Osteocyte (in vitro differentiated cells): ENCODE results near the gene THBS2. TPM values are rescaled to one million over a fixed set of nuclear protein-coding genes. Genes with fewer than 3 reads are reported as not detected.
"Not testable (repeated sequence)": the region's sequence is repeated elsewhere in the genome, so short reads cannot be mapped to it uniquely, and the experiment has no call there.

Experiments
- DNase-seq: peaks from one replicate; pipeline ENCODE4 v3.0.0; 2021; ENCODE audit warnings: mixed read lengths; ENCODE audit not compliant: unreplicated experiment; ENCODE audit errors: extremely low spot score
- H3K27ac Mint-ChIP-seq: one replicate; pipeline ENCODE4 v1.8.0; 2021; ENCODE audit warnings: mild to moderate bottlenecking, mixed read lengths; ENCODE audit not compliant: unreplicated experiment
- H3K27me3 Mint-ChIP-seq: one replicate; pipeline ENCODE4 v1.8.0; 2021; ENCODE audit warnings: mixed read lengths; ENCODE audit not compliant: unreplicated experiment
- H3K36me3 Mint-ChIP-seq: one replicate; pipeline ENCODE4 v1.8.0; 2021; ENCODE audit warnings: mixed read lengths; ENCODE audit not compliant: unreplicated experiment
- H3K4me1 Mint-ChIP-seq: one replicate; pipeline ENCODE4 v1.8.0; 2021; ENCODE audit warnings: mixed read lengths; ENCODE audit not compliant: unreplicated experiment
- H3K4me3 Mint-ChIP-seq: one replicate; pipeline ENCODE4 v1.8.0; 2021; ENCODE audit warnings: mild to moderate bottlenecking, moderate library complexity, mixed read lengths; ENCODE audit not compliant: unreplicated experiment
- H3K9me3 Mint-ChIP-seq: one replicate; pipeline ENCODE4 v1.8.0; 2021; ENCODE audit warnings: mixed read lengths; ENCODE audit not compliant: unreplicated experiment
- total RNA-seq: library from RNA; stranded (reverse); gene quantifications from 2 replicates; pipeline ENCODE4 v1.2.1, GENCODE V29; 2021
- TF ChIP-seq, protein P1 (sequence below): fragments of 200-600 bp; sonication (generic); IDR thresholded peaks from 2 replicates; pipeline ENCODE4 v1.5.0; 2021; ENCODE audit warnings: antibody characterized with exemption, mild to moderate bottlenecking, moderate library complexity

Gene THBS2
- total RNA-seq, 1 donor from 2014 or later, result 650 TPM

DNA sequence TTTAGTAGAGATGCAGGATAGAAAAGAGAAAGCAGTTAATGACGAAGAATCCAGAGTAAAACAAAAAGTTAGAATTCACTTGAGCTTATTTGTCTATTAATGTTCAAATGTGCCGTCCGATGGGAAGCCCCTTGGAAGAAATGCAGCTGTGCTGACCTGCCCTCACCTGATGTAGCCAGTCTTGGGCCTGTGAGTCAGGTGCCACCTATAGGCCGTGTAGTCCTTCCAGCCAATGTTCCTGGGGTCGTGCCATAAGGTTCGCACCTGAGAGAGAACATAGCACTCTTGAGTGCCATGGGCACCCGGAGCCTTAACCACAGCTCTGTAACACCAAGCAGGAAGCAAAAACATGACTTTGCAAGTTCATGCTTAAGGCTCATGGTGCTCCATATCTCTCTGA is 32.4 kb downstream of the THBS2 start:
- Mint-ChIP-seq H3K27ac (peak overlapping the region; percentile 44), H3K27me3 (no peaks in the 10 kb centered on the region), H3K4me3 (no peak overlapping the region), H3K9me3 (no peaks in the 10 kb centered on the region), H3K4me1 (peaks cover 4% of the 10 kb centered on the region), H3K36me3 (peaks cover 77% of the 10 kb centered on the region)
- DNase-seq, result peak; percentile 53
- TF ChIP-seq, protein P1, sequence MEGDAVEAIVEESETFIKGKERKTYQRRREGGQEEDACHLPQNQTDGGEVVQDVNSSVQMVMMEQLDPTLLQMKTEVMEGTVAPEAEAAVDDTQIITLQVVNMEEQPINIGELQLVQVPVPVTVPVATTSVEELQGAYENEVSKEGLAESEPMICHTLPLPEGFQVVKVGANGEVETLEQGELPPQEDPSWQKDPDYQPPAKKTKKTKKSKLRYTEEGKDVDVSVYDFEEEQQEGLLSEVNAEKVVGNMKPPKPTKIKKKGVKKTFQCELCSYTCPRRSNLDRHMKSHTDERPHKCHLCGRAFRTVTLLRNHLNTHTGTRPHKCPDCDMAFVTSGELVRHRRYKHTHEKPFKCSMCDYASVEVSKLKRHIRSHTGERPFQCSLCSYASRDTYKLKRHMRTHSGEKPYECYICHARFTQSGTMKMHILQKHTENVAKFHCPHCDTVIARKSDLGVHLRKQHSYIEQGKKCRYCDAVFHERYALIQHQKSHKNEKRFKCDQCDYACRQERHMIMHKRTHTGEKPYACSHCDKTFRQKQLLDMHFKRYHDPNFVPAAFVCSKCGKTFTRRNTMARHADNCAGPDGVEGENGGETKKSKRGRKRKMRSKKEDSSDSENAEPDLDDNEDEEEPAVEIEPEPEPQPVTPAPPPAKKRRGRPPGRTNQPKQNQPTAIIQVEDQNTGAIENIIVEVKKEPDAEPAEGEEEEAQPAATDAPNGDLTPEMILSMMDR, result no peak

DNA sequence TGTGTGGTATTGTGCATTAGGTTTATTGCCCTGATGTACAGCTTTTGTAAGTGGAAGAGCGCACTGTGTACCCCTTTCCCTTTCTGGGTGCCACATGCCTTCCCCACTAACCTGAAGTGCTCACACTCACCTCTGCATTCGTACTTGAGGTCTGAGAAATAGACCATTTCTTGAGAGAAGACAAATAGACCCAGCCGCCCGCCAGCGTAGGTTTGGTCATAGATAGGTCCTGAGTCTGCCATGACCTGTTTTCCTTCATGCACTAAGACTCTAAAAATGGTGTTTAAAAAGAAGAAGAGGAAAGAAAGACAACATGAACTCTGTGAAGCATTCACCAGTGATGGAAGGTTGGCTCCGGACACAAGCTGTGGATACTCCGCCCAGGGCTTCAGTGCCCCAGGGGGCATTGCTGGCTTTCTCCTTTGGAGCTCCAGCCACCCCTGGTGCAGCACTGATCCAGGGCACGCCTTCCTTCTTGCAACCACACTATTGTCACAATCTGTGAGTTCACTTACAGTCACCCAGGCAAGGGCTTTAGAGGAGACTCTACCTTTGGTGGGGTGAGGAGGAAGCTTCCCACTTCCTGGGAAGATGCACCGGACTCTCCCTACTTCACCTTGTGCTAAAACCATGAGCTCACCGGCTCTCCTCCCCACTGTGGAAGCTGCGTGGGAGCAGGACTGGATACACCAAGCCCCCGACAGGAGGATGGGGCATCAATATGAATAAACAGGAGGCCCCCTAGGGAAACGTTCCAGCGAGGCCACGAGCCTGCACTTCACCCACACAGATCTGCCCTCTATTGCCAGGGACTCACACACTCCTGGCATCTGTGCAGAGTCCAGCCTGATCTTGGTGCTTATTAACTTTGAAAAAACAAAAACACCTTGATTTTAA is 33.3 kb downstream of the THBS2 start:
- H3K27me3 Mint-ChIP-seq, result no peaks in the 10 kb centered on the region
- peaks cover 74% of the 10 kb centered on the region for H3K36me3 Mint-ChIP-seq
- H3K4me1 Mint-ChIP-seq, result peaks cover 12% of the 10 kb centered on the region
- DNase-seq, result peak; percentile 73
- no peak overlapping the region for H3K4me3 Mint-ChIP-seq
- TF ChIP-seq, protein P1, result no peak
- peak overlapping the region; percentile 31 for H3K27ac Mint-ChIP-seq
- H3K9me3 Mint-ChIP-seq, result no peaks in the 10 kb centered on the region

DNA sequence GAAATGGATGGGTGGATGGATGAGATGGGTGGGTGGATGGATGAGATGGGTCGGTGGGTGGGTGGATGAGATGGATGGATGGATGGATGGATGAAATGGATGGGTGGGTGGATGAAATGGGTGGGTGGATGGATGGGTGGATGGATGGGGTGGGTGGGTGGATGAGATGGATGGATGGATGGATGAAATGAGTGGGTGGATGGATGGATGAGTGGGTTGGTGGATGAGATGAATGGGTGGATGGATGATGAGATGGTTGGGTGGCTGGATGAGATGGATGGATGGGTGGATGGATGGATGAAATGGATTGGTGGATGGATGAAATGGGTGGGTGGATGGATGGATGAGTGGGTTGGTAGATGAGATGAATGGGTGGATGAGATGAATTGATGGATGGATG is 35.7 kb downstream of the THBS2 start:
- Mint-ChIP-seq H3K4me1 (peaks cover 29% of the 10 kb centered on the region), H3K27ac (no peak overlapping the region), H3K4me3 (no peak overlapping the region), H3K27me3 (no peaks in the 10 kb centered on the region), H3K9me3 (no peaks in the 10 kb centered on the region), H3K36me3 (peaks cover 63% of the 10 kb centered on the region)
- no peak for DNase-seq
- TF ChIP-seq, protein P1, result no peak

DNA sequence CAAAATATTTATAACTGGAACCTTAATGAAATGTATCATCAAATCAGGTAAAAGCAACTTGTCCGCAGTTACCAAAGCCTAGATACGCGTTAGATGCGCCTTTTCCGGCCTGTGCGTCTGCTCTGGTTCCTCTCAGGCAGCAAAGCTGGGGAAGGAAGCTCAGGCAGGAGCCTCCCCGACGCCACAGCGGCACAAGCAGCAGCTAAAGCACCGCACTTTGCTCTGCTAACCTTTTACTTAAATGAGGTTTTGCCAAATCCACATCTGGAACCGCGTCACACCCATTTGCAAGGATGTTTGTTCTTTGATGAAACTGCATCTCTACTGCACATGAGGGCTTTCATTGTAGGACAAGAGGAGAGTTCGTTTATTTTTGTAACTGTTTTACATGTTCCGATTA is 36.8 kb downstream of the THBS2 start:
- TF ChIP-seq, protein P1, result no peak
- Mint-ChIP-seq H3K27ac (no peak overlapping the region), H3K36me3 (peaks cover 61% of the 10 kb centered on the region), H3K4me3 (no peak overlapping the region), H3K4me1 (peaks cover 35% of the 10 kb centered on the region), H3K27me3 (no peaks in the 10 kb centered on the region), H3K9me3 (no peaks in the 10 kb centered on the region)
- DNase-seq, result peak; percentile 64

DNA sequence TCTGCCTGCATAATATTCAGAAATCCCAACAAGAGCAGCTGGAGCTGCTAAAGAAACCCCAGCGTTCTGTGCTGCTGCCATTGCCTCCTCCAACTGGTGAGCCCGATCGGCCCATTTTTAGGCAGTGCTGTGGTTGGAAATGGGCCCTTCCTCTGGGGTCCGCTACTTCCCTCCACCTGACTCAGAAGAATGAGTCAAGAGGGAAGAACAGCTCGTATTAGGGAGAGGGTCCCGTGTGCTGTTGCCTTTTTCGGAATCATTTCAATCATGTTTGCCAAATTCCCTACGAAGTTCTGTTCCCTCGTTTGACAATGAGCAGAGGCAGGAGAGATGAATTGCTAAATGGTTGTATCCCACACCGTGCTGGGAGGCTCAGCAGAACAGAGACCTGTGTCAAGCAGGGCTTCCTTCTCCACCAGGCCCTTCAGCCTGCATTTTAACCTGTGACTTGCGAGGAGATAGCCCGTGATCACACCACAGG is 38.4 kb downstream of the THBS2 start:
- TF ChIP-seq, protein P1, result no peak
- Mint-ChIP-seq H3K9me3 (peaks cover 4% of the 10 kb centered on the region), H3K4me3 (peak overlapping the region; percentile 14), H3K27me3 (no peaks in the 10 kb centered on the region), H3K4me1 (peaks cover 36% of the 10 kb centered on the region), H3K27ac (peak overlapping the region; percentile 91), H3K36me3 (peaks cover 49% of the 10 kb centered on the region)
- peak; percentile 62 for DNase-seq

DNA sequence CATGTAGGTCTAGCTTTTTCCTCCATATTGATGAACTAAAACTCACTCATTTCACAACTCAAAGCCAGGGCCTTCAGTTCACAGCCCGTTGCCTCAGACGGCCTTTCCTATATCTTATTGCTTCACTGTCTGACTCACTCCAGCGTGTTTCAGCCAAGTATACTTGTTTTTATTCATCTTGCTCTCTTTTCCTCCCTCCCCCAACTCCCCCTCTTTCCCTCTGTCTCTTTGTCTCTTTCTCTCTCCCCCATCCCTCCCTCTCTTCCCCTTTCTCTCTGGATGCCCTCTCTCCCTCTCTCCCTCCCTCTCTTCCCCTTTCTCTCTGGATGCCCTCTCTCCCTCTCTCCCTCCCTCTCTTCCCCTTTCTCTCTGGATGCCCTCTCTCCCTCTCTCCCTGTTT is 38.9 kb downstream of the THBS2 start:
- not testable (repeated sequence) for H3K27me3 Mint-ChIP-seq, H3K9me3 Mint-ChIP-seq, H3K4me3 Mint-ChIP-seq
- Mint-ChIP-seq H3K4me1 (peaks cover 36% of the 10 kb centered on the region), H3K27ac (peak overlapping the region; percentile 91), H3K36me3 (peaks cover 47% of the 10 kb centered on the region)
- DNase-seq, result peak; percentile 38
